Measurements from ENCODE around the gene NINL. TPM values are rescaled to one million over a fixed set of nuclear protein-coding genes. Genes with fewer than 3 reads are reported as not detected.

Gene NINL
- polyA plus RNA-seq, 1 of the 3 experiments (the other 2 are of a cell fraction): 22.5 TPM

DNA sequence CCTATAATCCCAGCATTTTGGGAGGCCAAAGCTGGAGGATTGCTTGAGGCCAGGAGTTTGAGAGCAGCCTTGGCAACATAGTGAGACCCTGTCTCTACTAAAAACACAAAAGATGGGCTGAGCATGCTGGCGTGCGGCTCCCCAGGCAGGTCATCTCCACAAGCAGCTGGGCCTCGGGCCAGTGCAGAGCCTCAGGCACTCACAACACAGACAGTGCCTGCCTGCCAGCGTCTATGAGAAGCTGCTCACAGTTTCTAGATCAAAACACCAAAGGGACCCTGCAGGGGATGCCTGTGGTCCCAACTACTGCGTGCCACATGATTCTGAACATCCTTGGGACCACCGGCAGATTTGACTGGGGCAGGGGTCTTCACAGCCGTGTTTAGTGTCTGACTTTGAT is 118.5 kb downstream of the NINL start:
- WGBS (ENCODE audit: low lambda C conversion rate): 92% methylated on average over 4 of the region's 7 CpGs
- peaks cover 0 to 15% of the 10 kb centered on the region in 2 experiments; a peak in 1 of 4 replicates for H3K4me1 ChIP-seq (ENCODE audit: control insufficient read depth in 1 of 2, insufficient read depth in 2 of 2, low read depth in 1 of 2, low read length in 1 of 2)

More for the DNA sequence above, 118.5 kb downstream of the NINL start:
- H3K79me2 ChIP-seq (ENCODE audit: insufficient read depth): 0 out of 2 replicates have a peak, but pooled peaks cover 8% of the 10 kb centered on the region
- no peaks in the 10 kb centered on the region for H3F3A ChIP-seq (replicated peaks; ENCODE audit: insufficient read depth)
- H4K20me1 ChIP-seq (ENCODE audit: insufficient read depth): no peaks in the 10 kb centered on the region
- H3K36me3 ChIP-seq (replicated peaks in 1 of 2; ENCODE audit: control insufficient read depth in 1 of 2, insufficient read depth in 2 of 2, low read length in 1 of 2): peaks cover 10 to 50% of the 10 kb centered on the region in 2 experiments
- H3K9me2 ChIP-seq: no peaks in the 10 kb centered on the region
- CTCF ChIA-PET: interaction anchor here (0.7 kb wide), 1 partner anchor 68 kb away, joined by 3 read pairs; no protein-coding TSS in a partner anchor
- TF ChIP-seq JUND (IDR thresholded peaks at IDR 0.05): no peak
- TF ChIP-seq, protein P1, sequence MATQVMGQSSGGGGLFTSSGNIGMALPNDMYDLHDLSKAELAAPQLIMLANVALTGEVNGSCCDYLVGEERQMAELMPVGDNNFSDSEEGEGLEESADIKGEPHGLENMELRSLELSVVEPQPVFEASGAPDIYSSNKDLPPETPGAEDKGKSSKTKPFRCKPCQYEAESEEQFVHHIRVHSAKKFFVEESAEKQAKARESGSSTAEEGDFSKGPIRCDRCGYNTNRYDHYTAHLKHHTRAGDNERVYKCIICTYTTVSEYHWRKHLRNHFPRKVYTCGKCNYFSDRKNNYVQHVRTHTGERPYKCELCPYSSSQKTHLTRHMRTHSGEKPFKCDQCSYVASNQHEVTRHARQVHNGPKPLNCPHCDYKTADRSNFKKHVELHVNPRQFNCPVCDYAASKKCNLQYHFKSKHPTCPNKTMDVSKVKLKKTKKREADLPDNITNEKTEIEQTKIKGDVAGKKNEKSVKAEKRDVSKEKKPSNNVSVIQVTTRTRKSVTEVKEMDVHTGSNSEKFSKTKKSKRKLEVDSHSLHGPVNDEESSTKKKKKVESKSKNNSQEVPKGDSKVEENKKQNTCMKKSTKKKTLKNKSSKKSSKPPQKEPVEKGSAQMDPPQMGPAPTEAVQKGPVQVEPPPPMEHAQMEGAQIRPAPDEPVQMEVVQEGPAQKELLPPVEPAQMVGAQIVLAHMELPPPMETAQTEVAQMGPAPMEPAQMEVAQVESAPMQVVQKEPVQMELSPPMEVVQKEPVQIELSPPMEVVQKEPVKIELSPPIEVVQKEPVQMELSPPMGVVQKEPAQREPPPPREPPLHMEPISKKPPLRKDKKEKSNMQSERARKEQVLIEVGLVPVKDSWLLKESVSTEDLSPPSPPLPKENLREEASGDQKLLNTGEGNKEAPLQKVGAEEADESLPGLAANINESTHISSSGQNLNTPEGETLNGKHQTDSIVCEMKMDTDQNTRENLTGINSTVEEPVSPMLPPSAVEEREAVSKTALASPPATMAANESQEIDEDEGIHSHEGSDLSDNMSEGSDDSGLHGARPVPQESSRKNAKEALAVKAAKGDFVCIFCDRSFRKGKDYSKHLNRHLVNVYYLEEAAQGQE (IDR thresholded peaks at IDR 0.05; ENCODE audit: low read depth, low read length): no peak
- TF ChIP-seq FOXJ3 (CRISPR knock-in tag; IDR thresholded peaks at IDR 0.05): no peak
- TF ChIP-seq TEAD4 (IDR thresholded peaks at IDR 0.05; ENCODE audit: borderline replicate concordance, insufficient read depth): no peak
- TF ChIP-seq GABPA (IDR thresholded peaks at IDR 0.05; ENCODE audit: low read depth): no peak
- no peak for TF ChIP-seq FOXM1 (IDR thresholded peaks at IDR 0.05; ENCODE audit: low read depth)
- TF ChIP-seq RXRA (IDR thresholded peaks at IDR 0.05; ENCODE audit: borderline replicate concordance, low read depth): no peak
- no peak for TF ChIP-seq RCOR1 (IDR thresholded peaks at IDR 0.05; ENCODE audit: low read length)
- no peak for TF ChIP-seq POLR2AphosphoS5 (IDR thresholded peaks at IDR 0.05; ENCODE audit: low read depth, low read length)
- TF ChIP-seq TCF12 (IDR thresholded peaks at IDR 0.05): no peak
- no peak for TF ChIP-seq RAD21 (IDR thresholded peaks at IDR 0.05; ENCODE audit: low read length)
- TF ChIP-seq, protein P2, sequence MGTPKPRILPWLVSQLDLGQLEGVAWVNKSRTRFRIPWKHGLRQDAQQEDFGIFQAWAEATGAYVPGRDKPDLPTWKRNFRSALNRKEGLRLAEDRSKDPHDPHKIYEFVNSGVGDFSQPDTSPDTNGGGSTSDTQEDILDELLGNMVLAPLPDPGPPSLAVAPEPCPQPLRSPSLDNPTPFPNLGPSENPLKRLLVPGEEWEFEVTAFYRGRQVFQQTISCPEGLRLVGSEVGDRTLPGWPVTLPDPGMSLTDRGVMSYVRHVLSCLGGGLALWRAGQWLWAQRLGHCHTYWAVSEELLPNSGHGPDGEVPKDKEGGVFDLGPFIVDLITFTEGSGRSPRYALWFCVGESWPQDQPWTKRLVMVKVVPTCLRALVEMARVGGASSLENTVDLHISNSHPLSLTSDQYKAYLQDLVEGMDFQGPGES (IDR thresholded peaks at IDR 0.05; ENCODE audit: low read depth, low read length): no peak
- TF ChIP-seq, protein P3, sequence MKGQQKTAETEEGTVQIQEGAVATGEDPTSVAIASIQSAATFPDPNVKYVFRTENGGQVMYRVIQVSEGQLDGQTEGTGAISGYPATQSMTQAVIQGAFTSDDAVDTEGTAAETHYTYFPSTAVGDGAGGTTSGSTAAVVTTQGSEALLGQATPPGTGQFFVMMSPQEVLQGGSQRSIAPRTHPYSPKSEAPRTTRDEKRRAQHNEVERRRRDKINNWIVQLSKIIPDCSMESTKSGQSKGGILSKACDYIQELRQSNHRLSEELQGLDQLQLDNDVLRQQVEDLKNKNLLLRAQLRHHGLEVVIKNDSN (IDR thresholded peaks at IDR 0.05; ENCODE audit: borderline replicate concordance, low read depth): no peak
- TF ChIP-seq SMC3 (IDR thresholded peaks at IDR 0.05; ENCODE audit: low read depth, low read length): no peak
- TF ChIP-seq, protein P4, sequence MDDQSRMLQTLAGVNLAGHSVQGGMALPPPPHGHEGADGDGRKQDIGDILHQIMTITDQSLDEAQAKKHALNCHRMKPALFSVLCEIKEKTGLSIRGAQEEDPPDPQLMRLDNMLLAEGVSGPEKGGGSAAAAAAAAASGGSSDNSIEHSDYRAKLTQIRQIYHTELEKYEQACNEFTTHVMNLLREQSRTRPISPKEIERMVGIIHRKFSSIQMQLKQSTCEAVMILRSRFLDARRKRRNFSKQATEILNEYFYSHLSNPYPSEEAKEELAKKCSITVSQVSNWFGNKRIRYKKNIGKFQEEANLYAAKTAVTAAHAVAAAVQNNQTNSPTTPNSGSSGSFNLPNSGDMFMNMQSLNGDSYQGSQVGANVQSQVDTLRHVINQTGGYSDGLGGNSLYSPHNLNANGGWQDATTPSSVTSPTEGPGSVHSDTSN (IDR thresholded peaks at IDR 0.05): no peak
- no peak overlapping the region for H3K9ac ChIP-seq
- no peak overlapping the region for H3K4me3 ChIP-seq (ENCODE audit: low read depth in 2 of 2, low read length in 1 of 2)
- H2AFZ ChIP-seq (ENCODE audit: low read depth): no peak overlapping the region
- H3K27me3 ChIP-seq (ENCODE audit: insufficient read depth): no peaks in the 10 kb centered on the region
- no peak for DNase-seq
- H3K4me2 ChIP-seq: no peak overlapping the region
- no peak overlapping the region for H3K27ac ChIP-seq (ENCODE audit: low read depth in 2 of 2, low read length in 1 of 2)
- POLR2A ChIA-PET: no interaction called here
- H3K9me3 ChIP-seq: no peaks in the 10 kb centered on the region

All from SK-N-SH (cell line).